Ovary (tissue), 3 donors: ENCODE measurements around the gene INAFM1.

Experiments used
- CTCF ChIP-seq, 3 donors: fragments of 450-650 bp in 2 of 3; fragments of 200-600 bp in 1 of 3; IDR thresholded peaks; one replicate each; pipeline versions ENCODE4 v1.5.1 to v1.8.0; 2016 to 2022; ENCODE audit warnings: antibody characterized with exemption in 3 of 3, mild to moderate bottlenecking in 1 of 3
- EP300 ChIP-seq: sonication (generic); formaldehyde crosslinking; IDR thresholded peaks from one replicate; pipeline ENCODE4 v1.6.1; 2017; ENCODE audit warnings: antibody characterized with exemption
- POLR2A ChIP-seq: fragments of 450-650 bp; IDR thresholded peaks from one replicate; pipeline ENCODE4 v1.6.1; 2017; ENCODE audit warnings: antibody characterized with exemption, mild to moderate bottlenecking, moderate library complexity
- donor health status: DM: no; HTN: no; CAD: no.

DNA sequence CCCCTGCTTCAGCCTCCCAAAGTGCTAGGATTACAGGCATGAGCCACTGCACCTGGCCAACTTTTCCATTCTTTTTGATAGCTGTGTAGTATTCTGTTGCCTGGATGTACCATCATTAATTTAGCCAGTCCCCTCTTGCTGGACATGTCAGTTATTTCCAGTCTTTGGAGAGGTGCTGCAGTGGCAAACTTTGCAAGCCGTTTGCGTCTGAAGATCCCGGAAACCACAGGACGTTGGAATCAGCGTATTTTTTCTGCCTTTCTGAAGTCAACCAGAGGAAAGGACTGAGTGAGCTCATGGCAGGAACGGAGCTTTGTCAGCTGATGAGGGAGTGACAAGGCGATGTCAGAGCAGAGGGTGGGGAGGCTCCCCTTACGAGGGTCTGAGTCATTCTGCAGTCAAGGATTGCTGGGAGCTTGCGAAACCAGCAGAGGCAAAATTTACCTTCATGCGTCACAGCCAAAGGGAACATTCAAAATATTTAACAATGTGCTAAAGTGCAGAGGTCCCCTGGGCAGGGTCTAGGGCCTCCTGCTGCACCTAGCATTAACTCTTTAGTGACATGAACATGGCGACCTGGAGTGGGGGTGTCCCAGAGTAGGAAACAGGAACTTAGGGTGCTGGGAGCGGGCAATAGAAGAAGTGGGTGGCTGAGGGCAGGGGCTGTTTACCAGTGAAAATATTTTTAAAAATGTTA lies 40.6 kb downstream of the INAFM1 start:
- TF ChIP-seq CTCF (IDR thresholded peaks at IDR 0.05) (no peak), EP300 (peak; percentile 27), POLR2A (no peak)
